Left lung (tissue), 10 donors: Measurements from ENCODE around the gene SP8. TPM values are rescaled to one million over a fixed set of nuclear protein-coding genes. Genes with fewer than 3 reads are reported as not detected.
A peak's percentile ranks its signal among the peaks of the same experiment; 100 is the strongest.

Experiments used
- ATAC-seq: fragments of 200-7000 bp; cut with Tn5 transposase; one replicate; pipeline ENCODE4 v1.9.1; 2020; ENCODE audit warnings: moderate library complexity
- DNase-seq, 4 donors: peaks; one replicate each; pipeline ENCODE4 v3.0.0-alpha.2; 2013 to 2020
- H3K27ac ChIP-seq, 2 donors: fragments of 200-600 bp; sonication (generic) in 1 of 2; one replicate each; pipeline versions ENCODE4 v1.5.0 to v1.8.0; 2020 to 2021
- H3K27me3 ChIP-seq, 2 donors: fragments of 200-600 bp; sonication (generic) in 1 of 2; one replicate each; pipeline versions ENCODE4 v1.5.0 to v1.8.0; 2020 to 2021
- H3K36me3 ChIP-seq, 2 donors: fragments of 200-600 bp; sonication (generic) in 1 of 2; one replicate each; pipeline versions ENCODE4 v1.5.0 to v1.8.0; 2020 to 2021
- H3K4me1 ChIP-seq, 2 donors: fragments of 200-600 bp; one replicate each; pipeline ENCODE4 v1.8.0; 2021
- H3K4me3 ChIP-seq, 2 donors: fragments of 200-600 bp; sonication (generic) in 1 of 2; one replicate each; pipeline versions ENCODE4 v1.5.0 to v1.8.0; 2020 to 2021; ENCODE audit warnings: mild to moderate bottlenecking in 1 of 2
- H3K9me3 ChIP-seq, 2 donors: fragments of 200-600 bp; sonication (generic) in 1 of 2; one replicate each; pipeline versions ENCODE4 v1.5.0 to v1.8.0; 2020 to 2021
- intact Hi-C, 2 donors: fragments of 100-400 bp; cut with DNase I; formaldehyde crosslinking; loops; one replicate each; pipeline versions ENCODE4 v1.11.2 to v1.14.2; 2022
- polyA plus RNA-seq, 6 donors: library from polyadenylated mRNA; unstranded; fragments of 120-200 nt; gene quantifications; one replicate each; pipeline ENCODE4 v1.2.1, GENCODE V29; 2013; ENCODE audit not compliant: insufficient read length in 6 of 6
- total RNA-seq, 2 donors: library from RNA; stranded (reverse); fragmentation: NEBNext Ultra II Directional; extraction: Animal tissue kit (Norgen Biotek cat#: 25700); gene quantifications; one replicate each; pipeline ENCODE4 v1.2.1, GENCODE V29; 2021
- TF ChIP-seq, protein P1 (sequence below), 2 donors: fragments of 200-600 bp; sonication (generic) in 1 of 2; IDR thresholded peaks; one replicate each; pipeline versions ENCODE4 v1.5.0 to v1.8.0; 2021; ENCODE audit warnings: antibody characterized with exemption in 2 of 2
- donor health status: DM: no; HTN: yes; CAD: no.
- donor health status: DM: no; HTN: no; CAD: no.

The SP8 gene
- total and polyA plus RNA-seq, 8 donors = not detected

DNA sequence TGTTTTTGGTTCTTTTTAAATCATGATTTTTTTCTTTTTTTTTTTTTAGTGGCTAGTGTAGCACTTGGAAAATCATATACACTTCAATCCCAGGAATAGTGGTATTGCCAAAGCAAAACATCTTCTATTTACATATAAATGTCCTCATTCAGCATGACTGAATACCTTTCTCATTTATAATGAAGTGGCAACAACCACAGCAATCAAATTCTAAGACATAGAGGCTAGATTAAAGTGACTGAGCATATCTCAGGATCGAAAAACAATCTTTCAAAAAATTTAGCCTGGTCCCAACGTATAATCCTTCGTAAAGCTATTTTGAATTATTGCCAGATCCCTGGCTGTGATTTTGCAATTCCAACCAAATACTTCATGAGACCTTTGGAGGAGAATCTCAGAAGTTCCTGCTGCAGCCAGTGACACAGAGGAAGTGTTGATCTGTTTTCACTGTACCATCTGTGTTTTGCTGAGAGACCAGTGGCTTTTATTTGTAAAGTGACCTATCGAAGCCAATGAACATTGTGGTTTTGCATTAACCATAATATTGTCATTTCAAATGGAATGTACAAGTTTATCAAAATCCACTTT lies 29.8 kb upstream of the SP8 start:
- no peaks in the 10 kb centered on the region for H3K4me1 ChIP-seq
- no peak overlapping the region for H3K4me3 ChIP-seq
- DNase-seq = no peak
- H3K9me3 ChIP-seq = no peaks in the 10 kb centered on the region
- TF ChIP-seq, protein P1, sequence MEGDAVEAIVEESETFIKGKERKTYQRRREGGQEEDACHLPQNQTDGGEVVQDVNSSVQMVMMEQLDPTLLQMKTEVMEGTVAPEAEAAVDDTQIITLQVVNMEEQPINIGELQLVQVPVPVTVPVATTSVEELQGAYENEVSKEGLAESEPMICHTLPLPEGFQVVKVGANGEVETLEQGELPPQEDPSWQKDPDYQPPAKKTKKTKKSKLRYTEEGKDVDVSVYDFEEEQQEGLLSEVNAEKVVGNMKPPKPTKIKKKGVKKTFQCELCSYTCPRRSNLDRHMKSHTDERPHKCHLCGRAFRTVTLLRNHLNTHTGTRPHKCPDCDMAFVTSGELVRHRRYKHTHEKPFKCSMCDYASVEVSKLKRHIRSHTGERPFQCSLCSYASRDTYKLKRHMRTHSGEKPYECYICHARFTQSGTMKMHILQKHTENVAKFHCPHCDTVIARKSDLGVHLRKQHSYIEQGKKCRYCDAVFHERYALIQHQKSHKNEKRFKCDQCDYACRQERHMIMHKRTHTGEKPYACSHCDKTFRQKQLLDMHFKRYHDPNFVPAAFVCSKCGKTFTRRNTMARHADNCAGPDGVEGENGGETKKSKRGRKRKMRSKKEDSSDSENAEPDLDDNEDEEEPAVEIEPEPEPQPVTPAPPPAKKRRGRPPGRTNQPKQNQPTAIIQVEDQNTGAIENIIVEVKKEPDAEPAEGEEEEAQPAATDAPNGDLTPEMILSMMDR (IDR thresholded peaks at IDR 0.05) = no peak
- intact Hi-C loops = no loop called here
- H3K36me3 ChIP-seq = no peaks in the 10 kb centered on the region
- H3K27me3 ChIP-seq = no peaks in the 10 kb centered on the region
- H3K27ac ChIP-seq = no peak overlapping the region
- ATAC-seq = no peak

DNA sequence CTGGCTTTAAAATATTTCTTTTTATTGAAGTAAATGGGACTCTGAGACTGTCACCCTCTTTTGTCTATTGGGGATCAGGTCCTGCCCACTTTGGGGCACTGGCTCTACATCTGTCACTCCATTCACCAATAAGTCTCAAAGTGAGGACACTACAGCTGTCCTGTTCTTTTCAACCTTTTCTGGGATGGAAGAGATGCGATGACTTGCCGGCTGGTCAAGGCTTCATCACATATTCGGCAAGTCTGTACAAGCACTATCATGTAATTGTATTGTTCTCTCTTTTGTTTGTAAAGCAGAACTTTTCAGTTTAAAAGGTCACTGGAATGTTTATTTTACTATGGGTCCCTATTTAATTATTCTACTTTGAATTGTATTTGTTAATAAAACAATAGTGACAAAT lies 17.7 kb upstream of the SP8 start:
- Histone ChIP-seq H3K36me3 (no peaks in the 10 kb centered on the region), H3K9me3 (peaks cover 0 to 6% of the 10 kb centered on the region in 2 donors), H3K27me3 (peaks cover 21 to 43% of the 10 kb centered on the region in 2 donors), H3K4me3 (no peak overlapping the region), H3K4me1 (no peaks in the 10 kb centered on the region), H3K27ac (no peak overlapping the region)
- DNase-seq (no peak), ATAC-seq (no peak)
- intact Hi-C loops = no loop called here
- TF ChIP-seq, protein P1 (IDR thresholded peaks at IDR 0.05) = no peak

DNA sequence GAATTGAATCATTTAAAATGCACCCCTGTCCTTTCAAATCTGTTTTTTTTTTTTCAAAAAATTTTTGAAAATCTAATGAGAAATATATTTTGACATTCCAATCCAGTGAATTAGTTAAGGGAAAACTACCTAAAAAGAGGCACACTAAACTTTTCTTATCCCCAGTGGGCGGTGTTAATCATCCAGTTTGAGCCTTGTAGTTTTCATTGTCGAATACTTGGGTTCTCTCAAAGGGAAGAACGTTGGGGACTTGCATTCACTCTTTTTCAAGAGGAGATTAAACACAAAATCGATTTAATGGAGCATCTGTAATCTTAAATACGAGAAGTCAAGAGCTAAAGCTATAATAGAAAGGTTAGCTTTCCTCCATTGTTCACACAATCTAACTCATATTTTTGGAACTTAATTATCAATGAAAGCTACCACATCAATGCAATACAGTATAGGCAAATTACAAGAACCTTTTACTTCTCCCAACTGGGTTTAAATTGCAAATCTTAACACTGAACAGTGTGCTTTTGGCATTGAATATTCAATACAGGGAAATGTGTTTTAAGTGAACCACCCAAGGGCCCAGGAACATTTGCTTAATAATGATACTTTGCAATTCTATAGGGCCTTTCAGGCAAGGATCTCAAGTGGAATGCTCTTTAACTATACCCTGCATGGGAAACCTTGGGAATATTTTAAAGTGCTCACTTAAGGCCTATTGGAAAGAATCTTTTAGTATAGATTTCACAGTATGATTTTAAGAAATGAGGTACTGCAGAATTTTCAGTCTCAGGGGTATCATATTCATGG lies 13.1 kb upstream of the SP8 start:
- H3K36me3 ChIP-seq = no peaks in the 10 kb centered on the region
- H3K4me1 ChIP-seq = peaks cover 7 to 16% of the 10 kb centered on the region in 2 donors
- intact Hi-C loops = no loop called here
- TF ChIP-seq, protein P1 (IDR thresholded peaks at IDR 0.05) = no peak
- H3K9me3 ChIP-seq = no peaks in the 10 kb centered on the region
- no peak overlapping the region for H3K4me3 ChIP-seq
- no peak overlapping the region for H3K27ac ChIP-seq
- ATAC-seq = no peak
- peaks cover 65 to 88% of the 10 kb centered on the region in 2 donors for H3K27me3 ChIP-seq
- no peak for DNase-seq

DNA sequence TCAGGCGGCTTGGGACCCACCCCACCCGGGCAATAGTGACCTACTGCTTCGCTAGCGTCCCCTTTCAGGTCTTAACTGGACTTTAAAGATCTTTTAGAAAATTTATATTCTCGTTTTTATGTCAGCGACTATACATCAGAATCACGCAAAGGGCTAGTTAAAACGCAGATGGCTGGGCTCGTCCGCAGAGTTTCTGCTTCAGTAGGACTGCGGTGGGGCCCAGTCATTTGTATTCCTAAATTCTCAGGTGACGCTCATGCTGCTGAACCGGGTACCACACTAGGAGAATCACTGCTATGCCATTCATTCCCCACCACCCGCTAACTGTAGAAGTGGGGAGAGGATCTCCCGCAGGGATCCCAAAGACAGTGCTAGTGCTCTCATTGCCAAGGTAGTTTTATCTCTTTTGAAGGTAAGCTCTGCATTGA lies 12.0 kb upstream of the SP8 start:
- Histone ChIP-seq H3K4me1 (peaks cover 7 to 16% of the 10 kb centered on the region in 2 donors), H3K36me3 (no peaks in the 10 kb centered on the region), H3K9me3 (no peaks in the 10 kb centered on the region), H3K27ac (no peak overlapping the region), H3K27me3 (peaks cover 73 to 98% of the 10 kb centered on the region in 2 donors), H3K4me3 (peak overlapping the region; percentile 27 to 49)
- DNase-seq = no peak
- TF ChIP-seq, protein P1 (IDR thresholded peaks at IDR 0.05) = no peak
- no peak for ATAC-seq
- intact Hi-C loops = no loop called here

DNA sequence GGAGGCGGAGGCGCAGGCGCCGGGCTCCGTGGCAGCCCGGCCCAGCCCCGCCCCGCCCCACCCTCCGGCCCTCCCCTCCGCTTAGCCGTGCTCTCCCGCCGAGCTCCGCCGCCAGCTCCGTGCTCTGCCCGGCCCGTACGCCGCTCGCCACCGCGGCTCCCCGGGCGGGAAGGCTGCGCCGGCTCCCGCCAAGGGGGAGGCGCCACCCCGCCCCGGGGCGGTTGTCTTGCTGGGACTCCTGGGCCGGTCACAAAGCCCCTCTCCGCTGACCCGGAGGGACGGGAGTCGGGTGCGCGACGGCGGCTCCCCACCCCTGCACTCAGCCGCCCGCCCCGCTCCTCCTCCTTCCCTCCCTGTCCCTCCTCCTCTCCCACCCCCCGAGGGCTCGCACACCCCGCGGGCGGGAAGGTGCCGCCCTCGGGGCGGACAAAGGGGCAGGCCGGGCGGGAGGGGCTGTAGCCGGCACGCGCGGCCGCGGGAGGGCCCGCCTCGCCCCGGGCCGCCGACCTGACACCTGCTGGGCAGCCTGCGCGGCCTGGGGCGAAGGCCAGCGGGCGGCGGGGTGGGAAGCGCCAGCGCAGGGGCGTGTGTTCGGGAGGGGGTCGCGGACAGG lies 11.5 kb upstream of the SP8 start:
- ATAC-seq (peak; percentile 94), DNase-seq (peak in 2 of 4 donors; percentile 61 to 87)
- TF ChIP-seq, protein P1 (IDR thresholded peaks at IDR 0.05) = no peak
- Histone ChIP-seq H3K27ac (no peak overlapping the region), H3K4me1 (peaks cover 7 to 16% of the 10 kb centered on the region in 2 donors), H3K4me3 (peak overlapping the region; percentile 27 to 49), H3K9me3 (no peaks in the 10 kb centered on the region), H3K36me3 (no peaks in the 10 kb centered on the region), H3K27me3 (peaks cover 78 to 99% of the 10 kb centered on the region in 2 donors)
- intact Hi-C loops = no loop called here
